Measurements from ENCODE around the gene TRIM41. TPM values are rescaled to one million over a fixed set of nuclear protein-coding genes. Genes with fewer than 3 reads are reported as not detected.

Gene TRIM41
- total and polyA plus RNA-seq, 9 of the 15 experiments (the other 6 are each of a cell fraction or from before 2014, with no cell fraction given), result 1.8 to 47.6 (median 20.9) TPM

GRCh38 chr5:181223058-181223728 is at the start of gene TRIM41 (continued):
- TF ChIP-seq PURB (CRISPR knock-in tag; IDR thresholded peaks at IDR 0.05; ENCODE audit: low read depth), result no peak
- TF ChIP-seq BRD9 (IDR thresholded peaks at IDR 0.05; ENCODE audit: low read depth, partially characterized antibody), result no peak
- TF ChIP-seq CBFA2T2 (conservative IDR thresholded peaks at IDR 0.05), result no peak
- TF ChIP-seq POLR2G (IDR thresholded peaks at IDR 0.05; ENCODE audit: low read depth, low read length), result peak; percentile 96
- 0 out of 2 replicates have a peak, but pooled peaks have one; percentile 51 for TF ChIP-seq LEF1 (IDR thresholded peaks at IDR 0.05)
- no peak for TF ChIP-seq ZNF134 (CRISPR knock-in tag; conservative IDR thresholded peaks at IDR 0.05)
- TF ChIP-seq ZNF507 (tag; conservative IDR thresholded peaks at IDR 0.05), result no peak
- TF ChIP-seq SREBF1 (IDR thresholded peaks at IDR 0.05; ENCODE audit: borderline replicate concordance, low read depth, low read length), result no peak; the same call in 1 of the 2 replicates
- TF ChIP-seq SAFB (IDR thresholded peaks at IDR 0.05; ENCODE audit: borderline replicate concordance, low read depth, low read length), result no peak
- no peak for TF ChIP-seq ZNF133 (CRISPR knock-in tag; IDR thresholded peaks at IDR 0.05)
- no peak for TF ChIP-seq PTTG1 (tag; IDR thresholded peaks at IDR 0.05; ENCODE audit: low read depth)
- no peak for TF ChIP-seq GTF2A2 (tag; IDR thresholded peaks at IDR 0.05)
- TF ChIP-seq ZNF655 (CRISPR knock-in tag; IDR thresholded peaks at IDR 0.05), result no peak
- TF ChIP-seq FIP1L1 (IDR thresholded peaks at IDR 0.05; ENCODE audit: low read depth, low read length, poor library complexity, severe bottlenecking), result peak; percentile 49
- no peak for TF ChIP-seq TSHZ1 (CRISPR knock-in tag; IDR thresholded peaks at IDR 0.05)
- TF ChIP-seq SMAD2 (IDR thresholded peaks at IDR 0.05; ENCODE audit: low read depth, low read length), result no peak
- TF ChIP-seq ZNF589 (CRISPR knock-in tag; IDR thresholded peaks at IDR 0.05; ENCODE audit: low read depth), result peak; percentile 59; the same call in 1 of the 2 replicates
- no peak for TF ChIP-seq ZNF316 (IDR thresholded peaks at IDR 0.05)
- TF ChIP-seq THRAP3 (IDR thresholded peaks at IDR 0.05; ENCODE audit: borderline replicate concordance), result peak; percentile 35; the same call in 1 of the 2 replicates
- no peak for TF ChIP-seq ZNF551 (CRISPR knock-in tag; IDR thresholded peaks at IDR 0.05)
- TF ChIP-seq WHSC1 (IDR thresholded peaks at IDR 0.05; ENCODE audit: low read length), result no peak
- no peak for TF ChIP-seq HDAC6 (IDR thresholded peaks at IDR 0.05; ENCODE audit: low read depth, low read length)
- peak; percentile 23; the same call in 1 of the 2 replicates for TF ChIP-seq ZNF740 (CRISPR knock-in tag; IDR thresholded peaks at IDR 0.05)
- TF ChIP-seq ZNF740 (tag; IDR thresholded peaks at IDR 0.05), result no peak; a peak in 1 of 4 replicates
- no peak for TF ChIP-seq SMARCB1 (IDR thresholded peaks at IDR 0.05; ENCODE audit: insufficient read length, low read depth)

Data from K562 (cell line).